GM21737 (cell line): Measurements from ENCODE around the gene PRR3.
A peak's percentile ranks its signal among the peaks of the same experiment; 100 is the strongest.

Experiments used
- ATAC-seq: cut with Tn5 transposase; IDR thresholded peaks from one replicate; pipeline ENCODE4 v1.9.1; 2021; ENCODE audit warnings: mild to moderate bottlenecking, moderate library complexity; ENCODE audit not compliant: unreplicated experiment

PRR3 gene

DNA sequence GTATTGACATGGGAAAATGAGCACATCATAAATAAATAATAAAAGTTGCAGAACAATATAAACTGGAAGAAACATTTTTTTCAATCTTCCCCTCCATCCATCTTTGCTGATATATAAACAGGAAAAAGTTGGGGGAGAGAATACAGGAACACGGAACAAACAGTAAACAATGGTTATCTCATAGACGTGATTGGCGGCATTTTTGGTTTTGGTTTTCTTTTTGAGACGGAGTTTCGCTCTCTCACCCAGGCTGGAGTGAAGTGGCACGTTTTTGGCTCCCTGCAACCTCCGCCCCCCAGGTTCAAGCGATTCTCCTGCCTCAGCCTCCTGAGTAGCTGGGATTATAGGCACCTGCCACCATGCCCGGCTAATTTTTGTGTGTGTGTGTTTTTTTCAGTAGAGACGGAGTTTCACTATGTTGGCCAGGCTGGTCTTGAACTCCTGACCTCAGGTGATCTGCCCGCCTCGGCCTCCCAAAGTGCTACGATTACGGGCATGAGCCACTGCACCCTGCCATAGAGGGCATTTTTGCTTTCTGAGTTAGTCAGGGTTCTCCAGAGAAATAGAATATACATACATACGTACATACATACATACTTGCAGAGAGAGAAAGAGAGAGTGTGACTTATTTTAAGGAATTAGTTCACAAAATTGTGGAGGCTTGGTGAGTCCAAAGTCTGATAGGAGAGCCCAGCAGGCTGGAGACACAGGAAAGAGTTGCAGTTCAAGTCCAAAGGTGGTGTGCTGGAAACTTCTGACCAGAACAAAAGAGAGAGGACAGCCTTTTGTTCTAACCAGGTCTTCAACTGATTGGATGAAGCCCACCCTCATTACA is 23.4 kb upstream of the PRR3 start:
- no peak for ATAC-seq

- no peak for ATAC-seq
Measured at GRCh38 chr6:30537931-30538330, 19.2 kb upstream of the PRR3 start.

DNA sequence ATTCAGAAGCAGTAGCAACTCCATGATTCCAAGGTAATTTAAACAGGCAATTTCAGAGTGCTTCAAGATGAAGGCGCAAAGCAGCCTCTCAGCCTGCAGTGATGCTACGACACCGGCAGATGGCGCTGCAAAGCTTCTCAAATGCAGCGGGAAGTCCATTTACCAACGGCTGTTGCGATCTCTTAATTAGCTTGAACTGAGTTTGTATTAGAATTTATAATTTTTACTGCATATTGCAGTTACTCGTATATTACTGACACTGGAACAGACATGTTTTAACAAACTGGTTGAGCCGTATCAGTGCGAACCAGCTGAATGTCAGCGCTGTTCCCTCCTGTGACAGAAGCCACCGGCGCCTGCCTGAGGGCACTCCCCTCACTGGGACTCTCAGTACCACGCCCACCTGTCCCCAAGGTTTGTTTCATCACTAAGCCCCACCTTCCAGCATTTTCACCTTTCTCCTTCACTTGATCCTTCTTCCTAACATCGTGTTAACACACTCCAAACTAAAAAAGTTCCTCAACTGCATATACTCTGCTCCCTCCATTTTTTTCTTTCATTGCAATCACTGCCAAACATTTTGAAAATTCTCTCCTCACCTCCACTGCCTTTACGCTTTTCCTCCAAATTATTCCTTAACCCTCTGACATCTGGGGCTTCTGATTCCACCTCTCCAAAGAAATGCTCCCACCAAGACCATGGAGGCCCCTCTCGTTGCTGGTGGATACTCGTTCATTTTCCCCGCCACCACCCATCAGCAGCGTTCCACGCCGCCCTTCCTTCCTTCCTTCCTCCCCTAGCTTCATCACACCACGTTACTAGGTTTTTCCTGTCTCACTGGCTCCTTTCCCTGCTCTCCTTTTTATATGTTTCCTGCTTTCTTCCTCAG is 15.3 kb upstream of the PRR3 start:
- peak; percentile 52 for ATAC-seq

GRCh38 chr6:30542404-30542725 is 14.7 kb upstream of the PRR3 start:
- ATAC-seq: no peak

DNA sequence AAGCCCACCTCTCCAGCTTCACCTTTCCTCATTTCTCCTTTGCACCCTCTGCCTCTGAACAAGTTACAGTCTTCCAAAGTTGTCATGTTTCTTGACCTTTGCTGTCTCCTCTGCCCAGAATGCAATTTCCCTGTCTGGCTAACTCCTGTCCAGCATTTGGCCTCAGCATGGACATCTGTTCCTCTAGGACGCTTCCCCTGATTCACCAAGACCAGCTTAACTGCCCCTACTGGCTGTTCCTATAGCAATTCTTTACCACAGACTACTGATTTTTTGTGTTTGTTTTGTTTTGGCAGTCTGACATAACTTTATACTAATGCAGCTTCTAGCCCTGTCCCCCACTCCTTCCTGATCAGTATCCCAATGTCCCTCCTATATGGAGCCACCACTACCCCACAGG is 14.2 kb upstream of the PRR3 start:
- no peak for ATAC-seq

DNA sequence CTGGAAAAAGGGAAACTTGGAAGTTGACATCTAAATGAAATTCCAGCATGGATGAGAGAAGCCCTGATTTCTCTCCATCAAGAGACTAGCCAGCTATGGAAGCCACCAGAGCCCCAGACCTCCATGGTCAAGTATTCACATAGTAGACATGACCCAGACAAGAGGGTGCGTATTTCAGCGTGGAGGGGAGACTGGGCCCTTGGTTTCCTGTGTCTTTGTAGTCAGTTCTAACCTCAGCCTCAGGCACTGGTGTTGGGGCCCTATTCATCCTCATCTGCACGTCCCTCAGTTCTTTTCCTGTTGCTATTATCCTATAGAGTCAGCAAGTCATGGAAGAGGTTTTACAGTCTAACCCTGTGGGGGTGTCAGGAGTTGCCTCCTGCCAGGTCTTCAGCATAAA is 13.3 kb upstream of the PRR3 start:
- no peak for ATAC-seq

GRCh38 chr6:30544666-30545272 is 12.3 kb upstream of the PRR3 start:
- ATAC-seq: no peak

GRCh38 chr6:30547454-30547853 is 9.6 kb upstream of the PRR3 start:
- ATAC-seq: no peak

- no peak for ATAC-seq
Measured at GRCh38 chr6:30548375-30548774, 8.7 kb upstream of the PRR3 start.

- ATAC-seq: no peak
Measured at GRCh38 chr6:30554404-30554803, 2.7 kb upstream of the PRR3 start.

GRCh38 chr6:30554962-30555815 is 1.9 kb upstream of the PRR3 start:
- ATAC-seq: no peak

GRCh38 chr6:30555816-30556065 is 1.4 kb upstream of the PRR3 start:
- no peak for ATAC-seq

DNA sequence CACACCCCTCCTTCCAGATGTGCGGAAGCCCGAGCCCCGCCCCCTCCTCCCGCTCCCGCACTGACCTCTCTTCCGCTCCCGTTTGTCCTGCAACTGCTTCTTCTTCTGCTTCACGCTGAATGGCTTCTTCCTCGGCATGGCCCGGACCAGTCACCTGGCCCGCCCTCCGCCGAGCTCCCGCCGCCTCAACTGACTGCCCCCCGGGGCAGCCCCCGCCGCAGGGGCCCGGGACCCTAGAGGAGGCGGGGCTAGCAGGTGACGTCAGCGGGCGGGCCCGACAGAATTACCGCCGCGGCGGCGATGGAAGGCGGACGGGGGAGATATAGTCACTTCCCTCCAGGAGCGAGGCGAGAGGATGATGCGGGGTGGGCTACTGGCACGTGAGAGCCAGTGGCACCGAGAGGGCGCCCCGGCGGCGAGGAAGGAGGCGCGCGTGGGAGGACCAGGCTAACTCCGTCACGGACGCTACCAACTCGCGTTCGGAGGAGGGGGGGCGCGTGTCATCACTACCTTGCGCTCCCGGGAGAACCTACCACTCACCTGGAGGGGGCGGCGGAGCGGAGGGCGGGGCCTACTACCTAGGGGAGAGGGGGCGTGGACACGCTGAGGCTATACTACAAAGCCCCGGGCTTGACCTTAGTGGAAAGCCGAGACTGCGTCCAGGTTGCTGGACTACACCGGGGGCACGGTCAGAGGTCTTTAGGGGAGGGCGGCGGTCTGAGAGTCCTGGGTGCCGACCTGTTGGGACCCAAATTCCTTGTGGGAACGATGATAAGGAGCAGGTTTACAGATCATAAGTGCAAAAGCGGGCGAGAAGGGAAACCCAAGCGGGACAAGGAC is 809 bp upstream of the PRR3 start, which contains the start of gene GNL1:
GNL1 (minus strand) TSS at position 424 of the 840 bp plus-strand sequence; CDS start at position 138, 286 bp downstream.
- ATAC-seq: peak; percentile 74

DNA sequence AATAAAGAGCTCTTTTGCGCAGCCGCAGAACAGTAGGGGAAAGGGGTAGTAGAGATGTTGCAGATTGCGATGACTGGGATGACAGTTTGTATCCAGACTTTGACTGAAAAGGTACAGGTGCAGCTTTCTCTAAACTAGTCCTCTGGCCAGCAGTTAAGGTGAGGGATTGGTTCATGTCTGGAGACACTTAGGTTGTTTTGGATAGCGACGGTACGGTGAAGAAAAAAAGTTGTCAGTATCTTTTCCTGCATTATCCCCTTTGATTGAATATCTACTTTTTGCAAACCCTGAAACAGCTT is 537 bp downstream of the PRR3 start:
- no peak for ATAC-seq

DNA sequence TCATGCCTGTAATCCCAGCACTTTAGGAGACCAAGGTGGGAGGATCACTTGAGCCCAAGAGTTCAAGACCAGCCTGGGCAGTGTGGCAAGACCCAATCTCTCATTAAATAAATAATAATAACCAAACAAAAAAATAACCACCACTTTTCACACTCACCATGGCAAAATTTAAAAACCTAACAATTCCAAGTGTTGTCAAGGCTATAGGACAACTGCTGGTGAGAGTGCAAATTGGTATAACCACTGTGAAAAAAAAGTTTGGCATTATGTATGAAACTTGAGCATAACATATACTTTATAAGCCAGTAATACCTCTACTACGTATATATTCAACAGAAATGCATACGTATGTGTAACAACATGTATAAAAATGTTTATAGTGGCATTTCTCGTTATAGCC is 3.8 kb downstream of the PRR3 start:
- no peak for ATAC-seq

- ATAC-seq: no peak
Measured at GRCh38 chr6:30562470-30563425, 5.7 kb downstream of the PRR3 start.

GRCh38 chr6:30564114-30564513 is 7.0 kb downstream of the PRR3 start:
- ATAC-seq: no peak

- ATAC-seq: no peak
Measured at GRCh38 chr6:30565772-30566171, 8.7 kb downstream of the PRR3 start.

DNA sequence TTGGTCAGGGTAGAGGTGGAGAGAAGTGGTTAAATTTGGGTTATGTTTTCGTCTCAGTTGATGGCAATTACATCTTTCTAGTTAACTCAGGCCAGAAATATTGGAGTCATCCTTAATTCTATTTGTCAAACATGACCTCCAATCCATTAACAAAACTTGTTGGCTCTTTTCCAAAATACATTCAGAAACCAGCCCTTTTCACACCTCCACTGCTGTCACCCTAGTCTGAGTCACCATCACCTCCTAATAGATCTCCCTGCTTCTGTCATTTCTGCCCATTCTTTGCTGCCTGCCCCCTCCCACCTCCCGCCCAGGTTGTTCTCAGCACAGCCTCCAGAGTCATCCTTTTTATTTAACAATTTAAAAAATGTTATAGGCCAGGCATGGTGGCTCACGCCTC is 11.2 kb downstream of the PRR3 start:
- ATAC-seq: no peak
